OCI-LY3 (cell line): ENCODE measurements around the gene MAPK8.

Source experiments
- H2AFZ ChIP-seq: fragments of 200-600, 300-600 bp; shearing (Covaris generic); 2 replicates; pipeline ENCODE4 v1.6.0; 2014; ENCODE audit warnings: antibody characterized with exemption, low read depth, low read length
- H3K27ac ChIP-seq: fragments of 200-600, 300-600 bp; sonication (generic); 2 replicates; pipeline ENCODE4 v1.5.1; 2014; ENCODE audit warnings: mild to moderate bottlenecking, low read length, moderate library complexity, mixed read lengths
- H3K27me3 ChIP-seq: fragments of 200-600, 300-600 bp; sonication (generic); 2 replicates; pipeline ENCODE4 v1.6.1; 2014; ENCODE audit warnings: low read depth, low read length, mixed read lengths
- H3K36me3 ChIP-seq: fragments of 200-600, 300-600 bp; sonication (generic); replicated peaks from 2 replicates; pipeline ENCODE3; 2014; ENCODE audit warnings: low read depth, low read length, mixed read lengths
- H3K4me1 ChIP-seq: fragments of 300-600, 200-600 bp; sonication (generic); 2 replicates; pipeline ENCODE4 v1.6.1; 2014; ENCODE audit warnings: low read length, mixed read lengths
- H3K4me2 ChIP-seq: fragments of 200-600, 300-600 bp; sonication (generic); 2 replicates; pipeline ENCODE4 v1.6.1; 2014; ENCODE audit warnings: low read length, mixed read lengths
- H3K4me3 ChIP-seq: fragments of 300-600, 200-600 bp; sonication (generic); 2 replicates; pipeline ENCODE4 v1.5.1; 2014; ENCODE audit warnings: antibody characterized with exemption, mild to moderate bottlenecking, low read length, moderate library complexity
- H3K79me2 ChIP-seq: fragments of 300-600, 200-600 bp; shearing (Covaris generic); 2 replicates; pipeline ENCODE4 v1.6.1; 2014; ENCODE audit warnings: mild to moderate bottlenecking, low read length, mixed read lengths
- H3K9ac ChIP-seq: fragments of 300-600, 200-600 bp; shearing (Covaris generic); 2 replicates; pipeline ENCODE4 v1.6.0; 2014; ENCODE audit warnings: mild to moderate bottlenecking, low read length, moderate library complexity
- H3K9me3 ChIP-seq: fragments of 200-600, 300-600 bp; shearing (Covaris generic); 2 replicates; pipeline ENCODE4 v1.6.1; 2014; ENCODE audit warnings: low read length, mixed read lengths; ENCODE audit not compliant: insufficient read depth
- H4K20me1 ChIP-seq: fragments of 200-600, 300-600 bp; sonication (generic); 2 replicates; pipeline ENCODE4 v1.6.1; 2016; ENCODE audit warnings: low read length, mixed read lengths; ENCODE audit not compliant: insufficient read depth
- EZH2phosphoT487 ChIP-seq: fragments of 200-600 bp; shearing (Covaris generic); IDR thresholded peaks from 2 replicates; pipeline ENCODE4 v1.6.1; 2018; ENCODE audit warnings: antibody characterized with exemption, mixed run types, low read depth
- TF ChIP-seq, protein P1 (sequence below): fragments of 200-600, 300-600 bp; sonication (generic); IDR thresholded peaks from 2 replicates; pipeline ENCODE4 v1.5.1; 2014; ENCODE audit warnings: antibody characterized with exemption, low read length, low read depth

Gene MAPK8

GRCh38 chr10:48400129-48400849, 93.8 kb downstream of the MAPK8 start:
- Histone ChIP-seq H3K4me1 (no peaks in the 10 kb centered on the region), H3K9me3 (no peaks in the 10 kb centered on the region), H3K27ac (no peak overlapping the region), H3K79me2 (no peaks in the 10 kb centered on the region), H3K36me3 (no peaks in the 10 kb centered on the region), H4K20me1 (no peaks in the 10 kb centered on the region), H3K27me3 (no peaks in the 10 kb centered on the region), H2AFZ (no peak overlapping the region), H3K9ac (no peak overlapping the region), H3K4me2 (no peak overlapping the region), H3K4me3 (no peak overlapping the region)
- no peak for TF ChIP-seq EZH2phosphoT487
- TF ChIP-seq, protein P1, sequence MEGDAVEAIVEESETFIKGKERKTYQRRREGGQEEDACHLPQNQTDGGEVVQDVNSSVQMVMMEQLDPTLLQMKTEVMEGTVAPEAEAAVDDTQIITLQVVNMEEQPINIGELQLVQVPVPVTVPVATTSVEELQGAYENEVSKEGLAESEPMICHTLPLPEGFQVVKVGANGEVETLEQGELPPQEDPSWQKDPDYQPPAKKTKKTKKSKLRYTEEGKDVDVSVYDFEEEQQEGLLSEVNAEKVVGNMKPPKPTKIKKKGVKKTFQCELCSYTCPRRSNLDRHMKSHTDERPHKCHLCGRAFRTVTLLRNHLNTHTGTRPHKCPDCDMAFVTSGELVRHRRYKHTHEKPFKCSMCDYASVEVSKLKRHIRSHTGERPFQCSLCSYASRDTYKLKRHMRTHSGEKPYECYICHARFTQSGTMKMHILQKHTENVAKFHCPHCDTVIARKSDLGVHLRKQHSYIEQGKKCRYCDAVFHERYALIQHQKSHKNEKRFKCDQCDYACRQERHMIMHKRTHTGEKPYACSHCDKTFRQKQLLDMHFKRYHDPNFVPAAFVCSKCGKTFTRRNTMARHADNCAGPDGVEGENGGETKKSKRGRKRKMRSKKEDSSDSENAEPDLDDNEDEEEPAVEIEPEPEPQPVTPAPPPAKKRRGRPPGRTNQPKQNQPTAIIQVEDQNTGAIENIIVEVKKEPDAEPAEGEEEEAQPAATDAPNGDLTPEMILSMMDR, result no peak

DNA sequence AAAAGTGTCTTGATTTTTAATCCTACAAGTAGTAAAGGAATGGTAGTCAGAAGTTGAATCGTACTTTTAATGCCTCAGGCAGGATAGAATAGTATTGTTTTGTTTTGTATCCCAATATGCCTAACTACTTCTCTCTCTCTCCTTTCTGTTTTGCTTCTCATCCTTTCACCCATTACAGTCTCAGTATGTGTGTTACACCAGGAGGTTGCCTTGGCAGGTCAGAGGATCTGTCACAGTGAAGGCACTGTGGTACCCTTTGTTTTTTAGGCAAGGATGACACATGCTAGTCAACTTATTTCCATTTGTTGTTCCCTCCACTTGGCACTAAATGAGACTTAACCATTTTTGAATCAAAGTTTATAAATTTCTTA, 94.4 kb downstream of the MAPK8 start:
- Histone ChIP-seq H3K27me3 (no peaks in the 10 kb centered on the region), H3K36me3 (no peaks in the 10 kb centered on the region), H3K4me2 (no peak overlapping the region), H3K4me3 (no peak overlapping the region), H3K9ac (no peak overlapping the region), H3K27ac (no peak overlapping the region), H3K4me1 (no peaks in the 10 kb centered on the region), H2AFZ (no peak overlapping the region), H4K20me1 (no peaks in the 10 kb centered on the region), H3K9me3 (no peaks in the 10 kb centered on the region), H3K79me2 (no peaks in the 10 kb centered on the region)
- TF ChIP-seq EZH2phosphoT487, result no peak
- TF ChIP-seq, protein P1, result no peak

DNA sequence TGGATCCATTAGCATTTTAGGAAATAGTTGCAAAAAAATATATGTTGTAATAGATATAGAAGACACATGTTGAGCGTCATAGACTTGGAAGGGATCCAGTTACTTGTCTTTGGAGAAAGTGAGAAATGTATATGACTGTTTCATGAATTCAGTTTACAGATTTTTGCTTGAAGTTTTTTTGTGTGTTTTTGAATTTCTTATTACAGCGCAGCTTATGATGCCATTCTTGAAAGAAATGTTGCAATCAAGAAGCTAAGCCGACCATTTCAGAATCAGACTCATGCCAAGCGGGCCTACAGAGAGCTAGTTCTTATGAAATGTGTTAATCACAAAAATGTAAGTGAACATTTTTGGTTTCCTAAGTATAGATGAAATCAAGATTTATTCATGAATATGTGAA, 98.2 kb downstream of the MAPK8 start:
- no peaks in the 10 kb centered on the region for H3K79me2 ChIP-seq

GRCh38 chr10:48406204-48406603, 99.7 kb downstream of the MAPK8 start:
- H4K20me1 ChIP-seq, result no peaks in the 10 kb centered on the region
- H3K36me3 ChIP-seq, result peaks cover 5% of the 10 kb centered on the region
- TF ChIP-seq EZH2phosphoT487, result no peak
- TF ChIP-seq, protein P1, result no peak
- H2AFZ ChIP-seq, result no peak overlapping the region
- H3K9me3 ChIP-seq, result no peaks in the 10 kb centered on the region
- peaks cover 4% of the 10 kb centered on the region; the same call in 1 of the 2 replicates for H3K4me1 ChIP-seq
- H3K4me2 ChIP-seq, result no peak overlapping the region
- no peak overlapping the region for H3K4me3 ChIP-seq
- no peaks in the 10 kb centered on the region for H3K79me2 ChIP-seq
- H3K27ac ChIP-seq, result no peak overlapping the region
- H3K9ac ChIP-seq, result no peak overlapping the region
- no peaks in the 10 kb centered on the region for H3K27me3 ChIP-seq

More for the DNA sequence above, 98.2 kb downstream of the MAPK8 start:
- peaks cover 4% of the 10 kb centered on the region; the same call in 1 of the 2 replicates for H3K4me1 ChIP-seq
- H3K27ac ChIP-seq, result no peak overlapping the region
- no peaks in the 10 kb centered on the region for H4K20me1 ChIP-seq
- no peaks in the 10 kb centered on the region for H3K36me3 ChIP-seq
- H2AFZ ChIP-seq, result no peak overlapping the region
- H3K4me2 ChIP-seq, result no peak overlapping the region
- H3K27me3 ChIP-seq, result no peaks in the 10 kb centered on the region
- no peaks in the 10 kb centered on the region for H3K9me3 ChIP-seq
- no peak overlapping the region for H3K9ac ChIP-seq
- TF ChIP-seq EZH2phosphoT487, result no peak
- TF ChIP-seq, protein P1, result no peak
- no peak overlapping the region for H3K4me3 ChIP-seq
